ENCODE measurements around the gene ILDR1.

The ILDR1 gene

GRCh38 chr3:121958801-121959200, 63.2 kb downstream of the ILDR1 start:
- TF ChIP-seq GATA2 (IDR thresholded peaks at IDR 0.05; ENCODE audit: low read depth, low read length) (no peak), GATA3 (IDR thresholded peaks at IDR 0.05; ENCODE audit: low read depth, low read length) (no peak)

GRCh38 chr3:121957674-121958415, 64.2 kb downstream of the ILDR1 start:
- TF ChIP-seq GATA2 (IDR thresholded peaks at IDR 0.05; ENCODE audit: low read depth, low read length) (no peak), GATA3 (IDR thresholded peaks at IDR 0.05; ENCODE audit: low read depth, low read length) (no peak)

- TF ChIP-seq GATA2 (IDR thresholded peaks at IDR 0.05; ENCODE audit: low read depth, low read length) (no peak), GATA3 (IDR thresholded peaks at IDR 0.05; ENCODE audit: low read depth, low read length) (no peak)
These were observed 65.7 kb downstream of the ILDR1 start for GRCh38 chr3:121956363-121956762.

GRCh38 chr3:121951291-121951919, 70.6 kb downstream of the ILDR1 start:
- no peak for TF ChIP-seq GATA2 (IDR thresholded peaks at IDR 0.05; ENCODE audit: low read depth, low read length)
- TF ChIP-seq GATA3 (IDR thresholded peaks at IDR 0.05; ENCODE audit: low read depth, low read length): no peak

- no peak for TF ChIP-seq GATA3 (IDR thresholded peaks at IDR 0.05; ENCODE audit: low read depth, low read length)
These were observed 73.4 kb downstream of the ILDR1 start for GRCh38 chr3:121948641-121949040.

- no peak for TF ChIP-seq GATA2 (IDR thresholded peaks at IDR 0.05; ENCODE audit: low read depth, low read length)
- no peak for TF ChIP-seq GATA3 (IDR thresholded peaks at IDR 0.05; ENCODE audit: low read depth, low read length)
These were observed 78.6 kb downstream of the ILDR1 start for GRCh38 chr3:121943431-121943830.

- TF ChIP-seq GATA3 (IDR thresholded peaks at IDR 0.05; ENCODE audit: low read depth, low read length): no peak
- no peak for TF ChIP-seq GATA2 (IDR thresholded peaks at IDR 0.05; ENCODE audit: low read depth, low read length)
These were observed 79.8 kb downstream of the ILDR1 start for GRCh38 chr3:121942116-121942786.

- TF ChIP-seq GATA3 (IDR thresholded peaks at IDR 0.05; ENCODE audit: low read depth, low read length) (no peak), GATA2 (IDR thresholded peaks at IDR 0.05; ENCODE audit: low read depth, low read length) (no peak)
These were observed 80.5 kb downstream of the ILDR1 start for GRCh38 chr3:121941592-121941991.

Data from SH-SY5Y (cell line).